ENCODE results near the gene GPATCH3.
A peak's percentile ranks its signal among the peaks of the same experiment; 100 is the strongest.
"Not testable (repeated sequence)": the region's sequence is repeated elsewhere in the genome, so short reads cannot be mapped to it uniquely, and the experiment has no call there.

The GPATCH3 gene

GRCh38 chr1:26912147-26912490, 11.9 kb upstream of the GPATCH3 start:
- DNase-seq (ENCODE audit: low read depth) = no peak

DNA sequence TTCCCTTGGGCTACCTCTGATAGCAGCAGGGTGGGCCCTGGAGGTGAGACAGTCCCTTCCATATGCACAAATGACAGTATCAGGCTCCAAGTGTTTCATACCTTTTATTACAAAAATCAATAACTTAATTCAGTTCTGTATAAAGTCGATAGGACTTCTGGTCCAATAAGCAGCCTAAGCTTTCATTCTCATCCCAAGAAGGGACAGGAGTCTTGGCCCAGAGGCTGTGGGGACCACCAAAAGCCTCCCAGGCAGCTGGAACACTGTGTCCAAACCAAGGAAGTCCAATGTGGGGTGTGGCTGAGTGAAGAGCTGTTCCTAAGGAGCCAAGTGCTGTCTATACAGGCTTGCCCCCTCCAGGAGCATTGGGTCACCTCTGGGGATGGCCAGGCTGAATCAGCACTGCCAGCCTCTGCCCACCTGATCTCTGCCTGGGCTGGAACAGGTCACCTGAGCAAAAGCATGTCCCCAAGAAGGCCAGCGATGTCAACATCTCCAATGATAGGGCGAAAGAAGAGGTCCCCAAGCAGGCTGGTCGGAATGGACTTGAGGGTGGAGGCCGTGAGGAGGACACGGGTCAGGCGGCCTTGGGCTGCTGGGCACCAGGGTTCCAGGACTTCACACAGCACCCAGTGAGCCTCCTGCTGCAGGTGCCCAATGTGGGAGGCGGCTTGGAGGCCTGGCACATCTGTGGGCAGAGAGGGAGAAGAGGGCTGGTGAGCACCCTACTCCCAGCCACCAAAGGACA, 11.3 kb upstream of the GPATCH3 start:
- no peak for DNase-seq (ENCODE audit: low read depth)

- DNase-seq (ENCODE audit: low read depth) = no peak
These were observed 10.3 kb upstream of the GPATCH3 start for GRCh38 chr1:26910343-26911160.

DNA sequence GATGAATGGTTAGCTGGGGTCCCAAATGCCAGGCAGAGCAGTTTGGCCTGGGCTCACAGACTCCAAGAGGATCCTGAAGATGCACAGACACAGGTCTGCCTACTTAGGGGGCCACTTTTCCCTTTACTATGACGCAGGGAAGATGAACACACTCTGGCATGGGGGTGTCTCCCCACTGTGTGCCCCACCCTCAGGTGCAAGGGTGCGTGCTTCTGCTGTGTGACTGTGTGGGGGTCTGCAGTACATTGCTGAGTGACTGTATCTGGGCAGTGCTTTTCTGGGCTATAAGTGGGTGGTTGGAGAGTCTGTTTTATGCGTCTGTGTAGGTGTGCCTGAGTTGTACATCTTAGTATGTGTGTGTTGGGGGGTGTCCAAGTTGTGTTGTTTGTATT, 9.7 kb upstream of the GPATCH3 start:
- DNase-seq (ENCODE audit: low read depth) = no peak

DNA sequence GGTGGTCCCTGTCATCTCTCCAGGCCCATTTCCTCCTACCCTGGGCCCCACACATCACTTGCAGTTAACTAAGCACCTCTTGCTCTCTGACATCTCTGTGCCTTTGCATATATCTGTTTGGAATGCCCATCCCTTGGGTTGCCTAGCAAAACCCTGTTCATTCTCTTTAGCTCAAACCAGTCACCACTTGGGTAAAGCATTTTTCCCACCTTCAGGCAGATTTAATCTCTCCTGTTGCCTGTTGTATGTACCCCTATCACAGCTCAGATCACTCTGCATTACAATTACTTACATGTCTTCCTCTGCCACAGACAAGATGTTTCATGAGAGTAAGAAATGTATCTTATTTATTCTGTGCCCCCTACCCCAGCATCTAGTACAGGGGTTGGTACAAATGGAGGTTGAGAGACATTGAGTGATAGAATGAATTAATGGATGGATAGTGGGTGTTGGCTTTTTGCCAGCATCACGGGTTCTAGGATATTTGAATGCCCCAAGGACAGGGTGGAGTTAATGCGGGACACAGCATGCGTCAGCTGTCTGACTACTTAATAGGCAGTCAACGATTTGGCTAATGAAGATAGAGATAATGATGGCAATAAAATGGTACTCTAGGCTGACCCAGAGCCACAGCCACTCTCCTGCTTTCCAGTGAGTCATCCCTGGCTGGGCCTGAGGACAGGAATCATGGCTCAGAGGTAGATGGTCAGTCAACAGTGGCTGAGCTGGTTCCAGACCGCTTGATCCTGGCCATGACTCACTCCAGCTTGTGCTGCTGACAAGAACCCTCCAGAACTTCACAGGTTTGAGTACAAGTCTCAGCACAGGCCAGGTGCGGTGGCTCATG, 7.0 kb upstream of the GPATCH3 start:
- no peak for DNase-seq (ENCODE audit: low read depth)

GRCh38 chr1:26900815-26901511, 696 bp upstream of the GPATCH3 start:
- DNase-seq (ENCODE audit: low read depth) = no peak

- no peak for DNase-seq (ENCODE audit: low read depth)
These were observed 2.9 kb downstream of the GPATCH3 start for GRCh38 chr1:26897351-26897750.

DNA sequence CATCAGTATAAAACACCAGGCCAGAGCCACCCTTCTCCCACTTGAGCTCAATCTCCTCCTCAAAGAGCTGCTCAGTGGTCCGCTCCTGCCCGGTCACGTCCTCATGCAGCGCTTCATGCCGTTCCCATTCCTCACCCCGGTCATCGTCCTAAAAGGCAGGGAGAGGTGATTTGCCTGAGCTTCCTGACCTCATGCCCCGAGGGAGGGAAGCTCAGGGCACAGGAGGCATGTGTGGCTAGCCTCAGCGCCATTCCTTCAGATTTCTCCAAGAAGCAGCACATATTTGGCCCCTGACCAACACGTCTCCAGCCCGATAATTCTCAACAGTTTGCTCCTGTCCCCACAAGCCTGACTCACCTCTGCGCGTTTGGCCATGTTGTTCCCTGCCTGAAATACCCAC, 6.0 kb downstream of the GPATCH3 start:
- no peak for DNase-seq (ENCODE audit: low read depth)

DNA sequence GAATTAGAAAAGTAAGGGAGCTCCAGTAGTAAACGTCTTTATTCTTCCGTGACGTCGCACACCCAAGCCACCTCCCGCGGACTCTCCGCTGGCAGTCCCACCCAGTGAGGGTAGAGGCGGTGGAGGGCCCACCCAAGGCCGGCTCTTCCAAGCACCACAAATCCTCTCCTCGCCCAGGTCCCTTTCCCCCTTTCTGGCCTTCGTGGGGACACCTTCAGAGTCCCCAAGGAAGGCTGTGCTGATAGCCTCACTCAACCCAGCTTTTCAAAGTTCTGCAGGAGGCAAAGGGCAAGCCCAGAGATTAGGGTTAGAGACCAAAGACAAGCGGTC, 9.8 kb downstream of the GPATCH3 start:
- no peak for DNase-seq (ENCODE audit: low read depth)

DNA sequence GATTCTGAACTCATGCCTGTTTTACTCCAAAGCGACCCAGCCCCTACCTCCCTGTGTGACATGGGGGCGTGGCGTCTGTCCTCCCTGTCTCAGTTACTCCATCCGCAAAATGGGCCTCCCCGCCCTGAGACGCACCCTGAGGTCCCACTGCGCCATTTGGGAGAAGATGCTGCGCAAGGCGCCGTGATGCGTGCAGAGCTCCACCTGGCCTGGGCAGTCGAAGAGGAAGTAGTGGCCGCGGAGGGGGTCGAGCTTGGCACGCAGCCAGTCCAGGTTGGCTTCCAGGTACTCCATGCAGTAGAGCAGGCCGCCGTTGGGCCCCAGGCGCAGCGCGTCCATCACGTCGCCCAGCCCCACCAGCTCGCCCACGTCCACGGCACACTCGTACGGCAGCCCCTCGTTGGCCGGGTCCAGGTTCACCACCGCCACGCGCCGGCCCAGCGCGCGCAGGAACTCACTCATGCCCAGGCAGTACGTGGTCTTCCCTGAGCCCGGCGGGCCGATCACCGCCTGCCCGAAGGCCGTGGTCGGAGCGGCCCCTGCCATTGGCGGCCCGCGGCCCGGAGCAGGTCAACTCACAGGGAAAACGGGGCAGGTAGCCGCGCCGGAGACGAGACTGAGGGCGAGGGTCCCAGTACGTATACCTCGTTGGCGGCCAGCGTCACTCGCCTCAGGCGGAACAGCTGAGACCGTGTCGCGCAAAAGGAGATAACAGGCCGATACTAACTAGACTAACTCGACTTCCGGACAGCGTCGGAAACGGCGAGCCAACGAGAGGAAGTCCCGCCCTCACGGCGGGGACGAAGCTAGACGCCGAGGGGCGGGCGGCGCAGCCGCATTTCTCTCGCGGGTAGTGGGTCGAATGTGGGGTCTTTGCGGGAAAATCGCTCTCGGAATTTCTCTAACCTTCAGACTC, 10.5 kb downstream of the GPATCH3 start, which contains the start of gene GPN2:
Gene GPN2, minus strand, starts transcription at position 733 of the 916 bp plus-strand sequence. Its CDS starts 187 bp downstream, at position 546.
- DNase-seq (ENCODE audit: low read depth) = peak; percentile 81

DNA sequence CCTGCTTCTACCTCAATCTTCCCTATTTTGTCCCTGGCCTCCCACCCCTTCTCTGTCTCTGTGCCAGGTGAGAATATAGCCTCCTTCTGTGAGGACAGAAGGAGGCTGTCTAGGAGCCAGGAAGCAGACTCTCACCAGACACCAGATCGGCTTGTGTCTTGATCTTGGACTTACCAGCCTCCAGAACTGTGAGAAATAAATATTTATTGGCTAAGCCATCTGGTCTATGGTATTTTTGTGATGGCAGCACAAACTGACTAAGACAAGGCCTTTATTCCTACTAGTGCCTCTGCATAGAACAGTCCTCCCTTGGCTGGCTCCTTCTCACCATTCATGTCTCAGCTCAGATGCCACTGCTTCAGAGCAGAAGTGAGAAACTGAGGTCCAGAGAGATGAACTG, 12.0 kb downstream of the GPATCH3 start:
- no peak for DNase-seq (ENCODE audit: low read depth)

DNA sequence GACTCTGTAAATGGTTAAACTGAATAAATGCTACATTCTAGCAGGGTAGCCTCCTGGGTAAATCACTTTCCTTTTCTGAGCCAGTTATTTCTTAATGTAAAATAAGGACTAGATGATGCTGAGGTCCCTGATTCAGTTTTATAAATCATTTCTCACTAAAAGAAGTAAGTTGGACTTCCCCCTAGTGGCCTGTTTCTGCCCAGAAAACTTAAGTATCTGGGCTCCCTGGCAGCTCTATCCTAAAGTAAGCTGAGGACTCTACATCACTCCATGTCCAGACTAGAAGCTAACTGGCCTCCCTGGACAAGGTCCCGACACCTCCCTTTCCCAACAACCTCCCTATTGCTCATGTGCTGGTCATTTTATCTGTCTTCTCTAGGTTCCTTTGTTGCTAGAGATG, 13.1 kb downstream of the GPATCH3 start:
- DNase-seq (ENCODE audit: low read depth) = no peak

DNA sequence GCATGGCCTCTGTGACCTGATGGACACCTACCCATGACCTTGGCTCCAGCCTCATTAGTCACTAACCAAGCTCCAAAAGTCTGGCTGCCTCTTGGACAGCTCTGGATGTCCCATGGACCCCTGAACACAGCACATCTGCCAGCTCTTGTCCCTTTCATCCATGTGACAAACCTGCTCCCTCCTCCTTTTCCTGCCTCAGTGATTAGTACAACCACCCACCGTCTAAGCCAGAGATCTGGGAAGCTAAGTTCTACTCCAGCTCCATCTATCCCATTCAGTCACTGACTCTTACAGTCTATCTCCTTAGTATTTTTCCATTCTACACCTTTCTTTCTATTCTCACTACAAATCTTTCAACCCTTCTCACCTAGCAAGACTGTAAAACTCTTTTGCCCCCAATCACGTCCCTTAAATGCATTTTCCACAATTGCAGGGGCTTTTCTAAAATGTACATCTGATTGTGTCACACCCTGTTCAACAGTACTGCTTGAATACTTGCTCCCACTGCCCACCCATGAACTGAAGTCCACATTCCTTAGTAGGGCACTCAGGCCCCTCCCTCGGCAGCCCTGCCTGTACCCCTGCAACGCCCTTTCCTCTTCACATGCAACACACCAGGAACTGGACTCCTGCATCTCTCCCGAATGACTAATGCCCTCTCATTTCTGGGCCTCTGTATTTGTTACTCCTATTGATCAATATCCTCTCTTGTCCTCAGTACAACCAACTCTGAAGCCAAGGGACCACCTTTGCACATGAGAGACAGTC, 17.4 kb downstream of the GPATCH3 start:
- no peak for DNase-seq (ENCODE audit: low read depth)

DNA sequence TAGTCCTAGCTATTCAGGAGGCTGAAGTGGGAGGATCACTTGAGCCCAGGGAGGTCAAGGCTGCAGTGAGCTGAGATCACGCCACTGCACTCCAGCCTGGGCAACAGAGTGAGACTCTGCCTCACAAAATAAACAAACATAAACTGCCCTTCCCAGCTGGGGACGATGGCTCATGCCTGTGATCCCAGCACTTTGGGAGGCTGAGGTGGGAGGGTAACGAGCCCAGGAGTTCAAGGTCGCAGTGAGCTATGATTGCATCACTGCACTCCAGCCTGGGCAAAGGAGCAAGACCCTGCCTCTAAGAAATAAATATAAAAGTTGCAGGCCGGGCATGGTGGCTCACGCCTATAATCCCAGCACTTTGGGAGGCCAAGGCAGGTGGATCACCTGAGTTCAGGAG, 18.7 kb downstream of the GPATCH3 start:
- not testable (repeated sequence) for DNase-seq (ENCODE audit: low read depth)

- DNase-seq (ENCODE audit: low read depth) = no peak
These were observed 20.5 kb downstream of the GPATCH3 start for GRCh38 chr1:26879793-26880192.

- no peak for DNase-seq (ENCODE audit: low read depth)
These were observed 22.9 kb downstream of the GPATCH3 start for GRCh38 chr1:26877326-26877725.

DNA sequence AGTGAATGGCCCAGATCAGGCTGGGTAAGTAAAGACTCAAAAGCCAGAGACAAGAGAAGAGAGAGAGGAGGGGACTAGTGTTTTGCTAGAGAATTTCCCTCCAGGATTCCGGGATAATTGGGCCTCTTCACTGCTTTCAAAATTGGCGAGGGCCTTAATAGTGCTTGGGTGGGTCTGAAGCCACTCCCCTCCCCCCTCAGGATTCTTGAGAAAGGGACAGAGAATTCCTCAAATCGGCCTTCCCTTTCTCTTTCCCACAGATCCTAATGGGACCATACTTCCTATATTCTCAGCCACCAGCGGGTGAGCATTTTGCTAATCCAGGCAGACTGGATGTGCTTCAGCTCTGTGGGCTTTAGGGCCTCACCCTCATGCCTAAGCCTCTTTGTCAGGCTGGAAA, 25.4 kb downstream of the GPATCH3 start:
- DNase-seq (ENCODE audit: low read depth) = no peak

GRCh38 chr1:26873097-26873496, 27.2 kb downstream of the GPATCH3 start:
- DNase-seq (ENCODE audit: low read depth) = not testable (repeated sequence)

- peak; percentile 94 for DNase-seq (ENCODE audit: low read depth)
These were observed 35.4 kb downstream of the GPATCH3 start for GRCh38 chr1:26864610-26865480.

Measured in CMK (cell line).